Naive thymus-derived CD4-positive, alpha-beta T cell (primary cell): ENCODE measurements around the gene DCTPP1. TPM values are rescaled to one million over a fixed set of nuclear protein-coding genes. Genes with fewer than 3 reads are reported as not detected.

Experiments used
- ATAC-seq: fragments of 150-1000 bp; cut with Tn5 transposase; 2 replicates; pipeline ENCODE4 v1.10.0; 2021; ENCODE audit warnings: mild to moderate bottlenecking, moderate library complexity
- CTCF ChIA-PET: fragments of 350-600 bp; sonication (Branson Sonifier 250); formaldehyde crosslinking; loops from one replicate; lab custom pipeline; 2021; ENCODE audit warnings: antibody characterized with exemption; lab: Charles Lee
- POLR2A ChIA-PET: fragments of 350-600 bp; sonication (Branson Sonifier 250); formaldehyde crosslinking; loops from one replicate; lab custom pipeline; 2021; ENCODE audit warnings: antibody characterized with exemption, inconsistent platforms; lab: Charles Lee
- DNase-seq, 9 donors: peaks; one replicate each; pipeline versions ENCODE4 v3.0.0 to v3.0.0-alpha.2; 2020 to 2022; ENCODE audit warnings: mixed read lengths in 1 of 9
- H3K27ac ChIP-seq: one replicate; pipeline ENCODE4 v1.7.0; 2013; ENCODE audit warnings: mild to moderate bottlenecking, low read depth, low read length, moderate library complexity
- H3K27me3 ChIP-seq, 2 donors: one replicate each; pipeline ENCODE4 v1.7.0; 2013; ENCODE audit warnings: low read length in 2 of 2, mild to moderate bottlenecking in 2 of 2, moderate library complexity in 2 of 2; ENCODE audit not compliant: control insufficient read depth in 2 of 2, insufficient read depth in 2 of 2
- H3K36me3 ChIP-seq, 3 experiments: 1 replicate in 2 of 3; 2 replicates in 1 of 3; pipeline ENCODE4 v1.7.0; 2013; ENCODE audit warnings: low read length in 3 of 3, mild to moderate bottlenecking in 3 of 3, moderate library complexity in 1 of 3; ENCODE audit not compliant: insufficient read depth in 3 of 3, control insufficient read depth in 2 of 3
- H3K4me1 ChIP-seq, 2 donors: one replicate each; pipeline ENCODE4 v1.7.0; 2013; ENCODE audit warnings: low read length in 2 of 2, mild to moderate bottlenecking in 2 of 2, moderate library complexity in 1 of 2; ENCODE audit not compliant: control insufficient read depth in 2 of 2, insufficient read depth in 2 of 2
- H3K4me3 ChIP-seq: 2 replicates; pipeline ENCODE4 v1.7.0; 2013; ENCODE audit warnings: mild to moderate bottlenecking, low read length
- H3K9me3 ChIP-seq, 3 experiments: 1 replicate in 2 of 3; 2 replicates in 1 of 3; pipeline ENCODE4 v1.7.0; 2013; ENCODE audit warnings: low read length in 3 of 3; ENCODE audit not compliant: control insufficient read depth in 2 of 3
- H3K27ac Mint-ChIP-seq, 9 donors: one replicate each; pipeline ENCODE4 v1.8.0; 2020 to 2022; ENCODE audit warnings: mixed read lengths in 9 of 9, mild to moderate bottlenecking in 8 of 9, moderate library complexity in 5 of 9, inconsistent platforms in 2 of 9
- H3K27me3 Mint-ChIP-seq, 5 donors: one replicate each; pipeline ENCODE4 v1.8.0; 2021 to 2022; ENCODE audit warnings: mixed read lengths in 5 of 5, mild to moderate bottlenecking in 1 of 5
- H3K36me3 Mint-ChIP-seq, 5 donors: one replicate each; pipeline ENCODE4 v1.8.0; 2020 to 2022; ENCODE audit warnings: mixed read lengths in 5 of 5, mild to moderate bottlenecking in 3 of 5, inconsistent platforms in 1 of 5
- H3K4me1 Mint-ChIP-seq, 7 donors: one replicate each; pipeline ENCODE4 v1.8.0; 2020 to 2022; ENCODE audit warnings: mixed read lengths in 7 of 7, mild to moderate bottlenecking in 3 of 7, inconsistent platforms in 1 of 7
- H3K4me3 Mint-ChIP-seq, 10 donors: one replicate each; pipeline ENCODE4 v1.8.0; 2020 to 2022; ENCODE audit warnings: mild to moderate bottlenecking in 10 of 10, mixed read lengths in 10 of 10, moderate library complexity in 6 of 10, inconsistent platforms in 2 of 10
- H3K9me3 Mint-ChIP-seq, 11 donors: one replicate each; pipeline ENCODE4 v1.8.0; 2020 to 2022; ENCODE audit warnings: mixed read lengths in 11 of 11, mild to moderate bottlenecking in 4 of 11, inconsistent platforms in 1 of 11, moderate library complexity in 1 of 11
- intact Hi-C, 2 donors: fragments of 100-400 bp; cut with micrococcal nuclease; formaldehyde crosslinking; loops; one replicate each; pipeline ENCODE4 v1.15.1; 2023
- polyA plus RNA-seq, 2 donors: library from polyadenylated mRNA; unstranded; fragments of 300-500 nt; fragmentation: Illumina TruSeq; gene quantifications; one replicate each; pipeline ENCODE4 v1.2.3, GENCODE V29; 2021
- total RNA-seq, 6 experiments: library from RNA in 5 of 6; stranded (reverse) in 5 of 6; gene quantifications; 1 replicate in 5 of 6; 2 replicates in 1 of 6; pipeline ENCODE4 v1.2.3 and lab custom pipeline; 2021 to 2026

DCTPP1 gene
- total and polyA plus RNA-seq, 7 experiments from 2014 or later, result 11.6 to 81.1 (median 15.6) TPM

DNA sequence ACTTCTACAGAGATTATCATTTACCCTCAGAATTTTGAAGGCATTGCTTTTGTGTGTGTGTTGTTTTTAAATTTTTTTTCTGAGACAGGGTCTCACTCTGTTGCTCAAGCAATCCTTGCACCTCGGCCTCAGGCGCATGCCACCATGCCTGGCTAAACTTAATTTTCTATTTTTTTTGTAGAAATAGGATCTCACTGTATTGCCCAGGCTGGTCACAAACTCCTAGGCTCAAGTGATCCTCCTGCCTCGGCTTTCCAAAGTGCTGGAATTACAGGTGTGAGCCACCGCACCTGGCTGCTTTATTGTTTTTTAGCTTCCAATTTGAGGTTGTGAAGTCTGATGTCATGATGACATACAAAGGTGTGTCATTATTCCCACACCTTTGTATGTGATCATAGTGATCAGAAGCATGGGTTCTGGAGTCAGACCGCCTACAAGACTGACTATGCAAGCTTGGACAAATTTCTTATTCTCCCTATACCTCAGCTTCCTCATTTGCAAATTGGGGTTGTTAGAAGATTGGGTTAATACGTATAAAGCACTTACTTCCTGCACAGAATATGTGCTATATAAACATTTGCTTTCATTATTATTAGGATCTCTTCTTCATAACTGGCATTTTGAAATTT, 10.0 kb upstream of the DCTPP1 start:
- POLR2A ChIA-PET, result no interaction called here
- intact Hi-C loops, result no loop called here
- no peak overlapping the region for H3K4me3 Mint-ChIP-seq

DNA sequence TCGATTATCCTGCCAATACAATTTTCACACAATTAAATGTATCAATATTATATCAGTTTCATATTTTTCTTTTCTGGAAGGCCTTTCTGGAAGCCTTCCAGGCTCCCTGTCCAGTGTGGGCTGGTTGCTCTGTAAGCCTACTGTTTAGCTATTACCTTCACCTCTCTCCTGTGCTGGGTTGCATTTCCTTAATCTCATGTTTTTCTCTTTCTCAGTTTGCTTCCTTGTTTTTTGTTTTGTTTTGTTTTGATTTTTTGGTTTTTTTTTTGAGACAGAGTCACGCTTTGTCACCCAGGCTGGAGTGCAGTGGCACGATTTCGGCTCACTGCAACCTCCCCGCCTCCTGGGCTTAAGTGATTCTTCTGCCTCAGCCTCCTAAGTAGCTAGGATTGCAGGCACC, 9.0 kb upstream of the DCTPP1 start:
- intact Hi-C loops, result no loop called here
- H3K27me3 ChIP-seq, result no peaks in the 10 kb centered on the region
- Mint-ChIP-seq H3K36me3 (peaks cover 5 to 11% (median 9%) of the 10 kb centered on the region in 5 donors), H3K9me3 (peaks cover 0 to 4% (median under 1%) of the 10 kb centered on the region in 11 donors), H3K4me3 (no peak overlapping the region), H3K27me3 (no peaks in the 10 kb centered on the region), H3K27ac (peak overlapping the region in 1 of 9 donors; percentile 51), H3K4me1 (peaks cover 16 to 28% (median 23%) of the 10 kb centered on the region in 7 donors)
- H3K36me3 ChIP-seq, result peaks cover 0 to 4% (median 0%) of the 10 kb centered on the region in 3 experiments
- no peak overlapping the region for H3K4me3 ChIP-seq
- ChIA-PET POLR2A (no interaction called here), CTCF (no interaction called here)
- DNase-seq (no peak), ATAC-seq (no peak)
- no peak overlapping the region for H3K27ac ChIP-seq
- peaks cover 0 to 13% of the 10 kb centered on the region in 2 donors for H3K4me1 ChIP-seq
- no peaks in the 10 kb centered on the region for H3K9me3 ChIP-seq

More for the DNA sequence above, 10.0 kb upstream of the DCTPP1 start:
- CTCF ChIA-PET, result no interaction called here
- Mint-ChIP-seq H3K4me1 (peaks cover 22 to 26% (median 25%) of the 10 kb centered on the region in 7 donors), H3K27me3 (no peaks in the 10 kb centered on the region), H3K9me3 (peaks cover 0 to 4% (median 2%) of the 10 kb centered on the region in 11 donors), H3K27ac (no peak overlapping the region), H3K36me3 (peaks cover 5 to 19% (median 13%) of the 10 kb centered on the region in 5 donors)
- ATAC-seq, result no peak
- no peaks in the 10 kb centered on the region for H3K9me3 ChIP-seq
- H3K4me1 ChIP-seq, result peaks cover 9 to 19% of the 10 kb centered on the region in 2 donors
- H3K27me3 ChIP-seq, result no peaks in the 10 kb centered on the region
- DNase-seq, result no peak
- H3K27ac ChIP-seq, result no peak overlapping the region
- no peak overlapping the region for H3K4me3 ChIP-seq
- peaks cover 0 to 4% (median 0%) of the 10 kb centered on the region in 3 experiments for H3K36me3 ChIP-seq

DNA sequence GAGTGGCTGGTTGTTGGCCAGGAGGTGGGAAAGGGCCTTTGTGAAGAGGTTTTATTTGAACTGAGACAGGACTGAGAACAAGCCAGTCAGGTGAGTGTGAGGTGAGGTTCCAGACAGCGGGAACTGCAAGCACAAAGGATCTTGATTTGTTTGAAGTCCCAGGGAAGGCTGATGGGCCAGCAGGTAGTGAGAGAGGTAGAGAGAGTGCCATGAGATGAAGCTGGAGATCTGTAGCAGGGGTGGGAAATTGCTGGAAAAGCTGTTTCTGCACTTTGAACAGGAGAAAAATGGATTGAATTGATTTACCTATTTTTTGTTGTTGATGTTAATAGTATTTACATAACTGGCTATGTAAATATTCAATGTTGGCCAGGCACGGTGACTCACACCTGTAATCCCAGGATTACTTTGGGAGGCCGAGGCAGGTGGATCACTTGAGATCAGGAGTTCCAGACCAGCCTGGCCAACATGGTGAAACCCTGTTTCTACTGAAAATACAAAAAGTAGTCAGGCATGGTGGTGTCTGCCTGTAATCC, 7.7 kb upstream of the DCTPP1 start:
- H3K4me1 Mint-ChIP-seq, result peaks cover 6 to 21% (median 16%) of the 10 kb centered on the region in 7 donors
- H3K27ac Mint-ChIP-seq, result peak overlapping the region in 1 of 9 donors; percentile 18
- peaks cover 0 to 2% (median 0%) of the 10 kb centered on the region in 11 donors for H3K9me3 Mint-ChIP-seq
- CTCF ChIA-PET, result interaction anchor here (0.6 to 1.3 kb wide), 2 partner anchors 9 to 11 kb away, joined by 5 read pairs; no protein-coding TSS in a partner anchor
- H3K36me3 Mint-ChIP-seq, result peaks cover 0 to 2% (median 0%) of the 10 kb centered on the region in 5 donors
- Histone ChIP-seq H3K36me3 (no peaks in the 10 kb centered on the region), H3K4me3 (no peak overlapping the region), H3K27me3 (no peaks in the 10 kb centered on the region), H3K4me1 (peaks cover 0 to 5% of the 10 kb centered on the region in 2 donors), H3K27ac (no peak overlapping the region), H3K9me3 (no peaks in the 10 kb centered on the region)
- H3K27me3 Mint-ChIP-seq, result no peaks in the 10 kb centered on the region
- no peak for ATAC-seq
- no peak overlapping the region for H3K4me3 Mint-ChIP-seq
- intact Hi-C loops, result no loop called here
- DNase-seq, result no peak
- POLR2A ChIA-PET, result interaction anchor here (0.9 to 1.5 kb wide), 2 partner anchors 20 to 68 kb away, joined by 3 to 4 read pairs; no protein-coding TSS in a partner anchor

DNA sequence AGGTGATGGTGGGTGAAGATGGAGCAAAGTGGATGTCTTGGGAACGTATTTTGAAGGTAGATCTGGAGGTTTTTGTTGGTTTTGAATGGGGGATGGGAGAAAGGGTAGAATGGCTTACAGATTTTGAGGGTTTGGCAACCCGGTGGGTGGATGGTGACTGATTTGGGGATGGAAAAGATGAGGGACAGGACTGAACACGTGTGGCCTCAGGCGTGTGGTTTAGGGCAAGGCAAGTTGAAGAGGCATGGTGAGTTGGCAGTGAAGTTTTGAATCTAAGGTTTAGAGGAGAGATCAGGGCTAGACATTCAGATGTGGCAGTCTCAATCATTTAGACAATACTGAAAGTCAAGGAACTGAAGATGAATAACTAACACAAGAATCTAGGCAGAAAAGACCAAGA, 5.0 kb upstream of the DCTPP1 start:
- H3K27ac Mint-ChIP-seq, result peak overlapping the region in 6 of 9 donors; percentile 10 to 81 (median 36)

DNA sequence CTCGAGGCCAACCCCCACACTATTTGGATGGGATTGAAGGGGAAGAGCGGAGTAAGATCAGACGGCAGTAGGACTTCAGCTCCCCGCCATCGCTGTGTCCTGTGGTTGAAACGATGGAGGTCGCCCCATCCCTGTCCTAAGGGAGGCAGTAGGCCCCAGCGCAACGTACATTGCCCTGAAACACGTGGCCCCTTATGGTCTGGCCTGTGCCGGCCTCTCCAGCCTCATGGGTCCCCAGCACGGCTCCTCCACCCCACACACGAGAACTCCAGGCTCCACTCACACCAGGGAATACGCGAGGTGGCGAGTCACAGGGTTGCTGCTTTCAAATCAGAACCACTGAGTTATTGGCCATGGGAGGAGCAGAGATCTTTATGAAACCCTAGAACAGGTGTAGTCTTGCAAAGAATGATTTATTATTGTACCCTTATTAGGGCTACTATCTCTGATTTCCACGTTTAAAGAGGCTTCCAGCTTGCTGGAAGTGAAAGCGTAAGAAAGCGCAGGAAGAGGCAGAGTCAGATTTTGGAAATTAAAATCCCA, 669 bp upstream of the DCTPP1 start:
- Mint-ChIP-seq H3K4me1 (peaks cover 16 to 31% (median 24%) of the 10 kb centered on the region in 7 donors), H3K9me3 (peaks cover 0 to 2% (median 0%) of the 10 kb centered on the region in 11 donors), H3K4me3 (no peak overlapping the region), H3K36me3 (peaks cover 4 to 10% (median 9%) of the 10 kb centered on the region in 5 donors), H3K27ac (no peak overlapping the region), H3K27me3 (no peaks in the 10 kb centered on the region)
- intact Hi-C loops, result loop anchor here (1.0 to 2.0 kb wide), 22 partner anchors 12 to 526 kb away; partner anchors contain the start of genes FBRS (in 2 of the 2), ITGAL (in 2 of the 2), PRR14 (in 2 of the 2) and SEPHS2 (in 2 of the 2)
- Histone ChIP-seq H3K9me3 (no peaks in the 10 kb centered on the region), H3K4me1 (peaks cover 16 to 19% of the 10 kb centered on the region in 2 donors), H3K27ac (peak overlapping the region; percentile 71), H3K4me3 (no peak overlapping the region), H3K27me3 (no peaks in the 10 kb centered on the region), H3K36me3 (peaks cover 0 to 12% (median 4%) of the 10 kb centered on the region in 3 experiments)
- DNase-seq (no peak), ATAC-seq (peak; percentile 6)
- CTCF ChIA-PET, result interaction anchor here (0.6 to 3.3 kb wide), 23 partner anchors 10 to 290 kb away, joined by 3 to 26 read pairs (median 5); partner anchors contain the start of genes ZNF688, ZNF747, ZNF764 and ZNF785
- POLR2A ChIA-PET, result interaction anchor here (0.5 to 6.1 kb wide), 38 partner anchors 13 to 1874 kb away, joined by 3 to 82 read pairs (median 5); partner anchors contain the start of genes ALDOA, FBRS, SEPTIN1 and TBC1D10B

More for the DNA sequence above, 5.0 kb upstream of the DCTPP1 start:
- no peaks in the 10 kb centered on the region for H3K36me3 Mint-ChIP-seq
- Histone ChIP-seq H3K4me1 (peaks cover 8 to 12% of the 10 kb centered on the region in 2 donors), H3K4me3 (no peak overlapping the region), H3K27me3 (no peaks in the 10 kb centered on the region), H3K27ac (no peak overlapping the region), H3K36me3 (no peaks in the 10 kb centered on the region), H3K9me3 (no peaks in the 10 kb centered on the region)
- H3K27me3 Mint-ChIP-seq, result no peaks in the 10 kb centered on the region
- CTCF ChIA-PET, result interaction anchor here (0.9 to 1.2 kb wide), 2 partner anchors 15 to 101 kb away, joined by 3 to 5 read pairs; no protein-coding TSS in a partner anchor
- POLR2A ChIA-PET, result interaction anchor here (1.0 kb wide), 1 partner anchor 100 kb away, joined by 3 read pairs; the partner anchor contains the start of gene ZNF747
- intact Hi-C loops, result no loop called here
- H3K9me3 Mint-ChIP-seq, result no peaks in the 10 kb centered on the region
- ATAC-seq, result no peak
- DNase-seq, result peak in 1 of 9 donors; percentile 59
- peaks cover 5 to 21% (median 13%) of the 10 kb centered on the region in 7 donors for H3K4me1 Mint-ChIP-seq
- no peak overlapping the region for H3K4me3 Mint-ChIP-seq

DNA sequence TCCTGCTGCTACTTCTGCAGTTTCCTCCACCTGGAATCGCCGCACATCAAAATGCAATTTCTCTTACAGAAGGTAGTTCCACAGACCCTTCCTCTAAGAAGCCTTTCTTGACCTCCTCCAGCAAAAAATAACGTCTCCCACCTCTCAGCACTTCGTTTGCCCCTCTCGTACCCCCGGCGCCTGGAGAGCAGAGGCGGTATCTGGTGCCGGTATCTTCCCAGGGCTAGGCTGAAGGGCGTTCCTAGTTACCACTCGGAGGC, 482 bp downstream of the DCTPP1 start:
- no peak overlapping the region for H3K27ac Mint-ChIP-seq
- peak overlapping the region; percentile 85 for H3K27ac ChIP-seq
- CTCF ChIA-PET, result interaction anchor here (0.6 to 3.3 kb wide), 35 partner anchors 8 to 1570 kb away, joined by 3 to 26 read pairs (median 4); partner anchors contain the start of genes ZNF48, ZNF688, ZNF689 and ZNF747
- H3K36me3 Mint-ChIP-seq, result peaks cover 4 to 12% (median 9%) of the 10 kb centered on the region in 5 donors
- peaks cover 15 to 16% of the 10 kb centered on the region in 2 donors for H3K4me1 ChIP-seq
- peak overlapping the region; percentile 67 for H3K4me3 ChIP-seq
- intact Hi-C loops, result no loop called here
- peaks cover 0 to 17% (median 4%) of the 10 kb centered on the region in 3 experiments for H3K36me3 ChIP-seq
- no peaks in the 10 kb centered on the region for H3K27me3 ChIP-seq
- no peaks in the 10 kb centered on the region for H3K27me3 Mint-ChIP-seq
- H3K9me3 ChIP-seq, result no peaks in the 10 kb centered on the region
- no peak overlapping the region for H3K4me3 Mint-ChIP-seq
- peaks cover 0 to 2% (median 0%) of the 10 kb centered on the region in 11 donors for H3K9me3 Mint-ChIP-seq
- DNase-seq, result no peak
- peaks cover 12 to 25% (median 18%) of the 10 kb centered on the region in 7 donors for H3K4me1 Mint-ChIP-seq
- POLR2A ChIA-PET, result interaction anchor here (0.7 to 6.1 kb wide), 33 partner anchors 12 to 364 kb away, joined by 3 to 82 read pairs (median 5); partner anchors contain the start of genes ALDOA, FBRS, PPP4C and SEPTIN1
- ATAC-seq, result peak; percentile 3
